ENCODE measurements around the gene GPR149.

GPR149 gene

GRCh38 chr3:154327871-154328270, 102.1 kb downstream of the GPR149 start:
- TF ChIP-seq CTCF (IDR thresholded peaks at IDR 0.05; ENCODE audit: low read depth, low read length, missing control alignments), result no peak
- no peak for DNase-seq (ENCODE audit: low read depth)
- in situ Hi-C loops (cut with HindIII; ENCODE audit: low sequenced_read_pairs), result no loop called here
- H3K4me3 ChIP-seq (ENCODE audit: low read depth, low read length), result no peak overlapping the region

GRCh38 chr3:154324919-154325318, 105.1 kb downstream of the GPR149 start:
- DNase-seq (ENCODE audit: low read depth), result no peak
- in situ Hi-C loops (cut with HindIII; ENCODE audit: low sequenced_read_pairs), result no loop called here
- no peak overlapping the region for H3K4me3 ChIP-seq (ENCODE audit: low read depth, low read length)
- no peak for TF ChIP-seq CTCF (IDR thresholded peaks at IDR 0.05; ENCODE audit: low read depth, low read length, missing control alignments)

- TF ChIP-seq CTCF (IDR thresholded peaks at IDR 0.05; ENCODE audit: low read depth, low read length, missing control alignments), result no peak
- in situ Hi-C loops (cut with HindIII; ENCODE audit: low sequenced_read_pairs), result no loop called here
- DNase-seq (ENCODE audit: low read depth), result peak; percentile 96
- H3K4me3 ChIP-seq (ENCODE audit: low read depth, low read length), result peak within 1 kb of the TSS; percentile 70
Observed at GRCh38 chr3:154323891-154324738, 105.9 kb downstream of the GPR149 start, which contains the start of gene DHX36. TSS of gene DHX36 (minus strand) at chr3:154324487. CDS start at chr3:154324416, 71 bp downstream.

GRCh38 chr3:154316974-154317767, 112.8 kb downstream of the GPR149 start:
- DNase-seq (ENCODE audit: low read depth), result no peak
- in situ Hi-C loops (cut with HindIII; ENCODE audit: low sequenced_read_pairs), result no loop called here
- TF ChIP-seq CTCF (IDR thresholded peaks at IDR 0.05; ENCODE audit: low read depth, low read length, missing control alignments), result no peak

GRCh38 chr3:154314152-154314551, 115.8 kb downstream of the GPR149 start:
- TF ChIP-seq CTCF (IDR thresholded peaks at IDR 0.05; ENCODE audit: low read depth, low read length, missing control alignments), result no peak
- in situ Hi-C loops (cut with HindIII; ENCODE audit: low sequenced_read_pairs), result no loop called here
- DNase-seq (ENCODE audit: low read depth), result no peak
- H3K4me3 ChIP-seq (ENCODE audit: low read depth, low read length), result no peak overlapping the region

More at GRCh38 chr3:154316974-154317767, 112.8 kb downstream of the GPR149 start:
- H3K4me3 ChIP-seq (ENCODE audit: low read depth, low read length), result no peak overlapping the region

GRCh38 chr3:154310840-154311239, 119.2 kb downstream of the GPR149 start:
- in situ Hi-C loops (cut with HindIII; ENCODE audit: low sequenced_read_pairs), result no loop called here
- no peak for TF ChIP-seq CTCF (IDR thresholded peaks at IDR 0.05; ENCODE audit: low read depth, low read length, missing control alignments)
- DNase-seq (ENCODE audit: low read depth), result no peak
- no peak overlapping the region for H3K4me3 ChIP-seq (ENCODE audit: low read depth, low read length)
